M059J (cell line): Measurements from ENCODE around the gene ME1. TPM values are rescaled to one million over a fixed set of nuclear protein-coding genes. Genes with fewer than 3 reads are reported as not detected.
"Not testable (repeated sequence)": the region's sequence is repeated elsewhere in the genome, so short reads cannot be mapped to it uniquely, and the experiment has no call there.

Experiments used
- DNase-seq: peaks from one replicate; pipeline ENCODE4 v3.0.0-alpha.2; 2012; ENCODE audit warnings: low read depth
- total RNA-seq: library from RNA; depleted of rRNA; stranded (reverse); fragments of >200 nt; shearing (Covaris generic); gene quantifications from 2 replicates; pipeline ENCODE4 v1.2.3, GENCODE V29; 2014

ME1 gene
- total RNA-seq, 1 experiment from 2014 or later, result 11.6 TPM

DNA sequence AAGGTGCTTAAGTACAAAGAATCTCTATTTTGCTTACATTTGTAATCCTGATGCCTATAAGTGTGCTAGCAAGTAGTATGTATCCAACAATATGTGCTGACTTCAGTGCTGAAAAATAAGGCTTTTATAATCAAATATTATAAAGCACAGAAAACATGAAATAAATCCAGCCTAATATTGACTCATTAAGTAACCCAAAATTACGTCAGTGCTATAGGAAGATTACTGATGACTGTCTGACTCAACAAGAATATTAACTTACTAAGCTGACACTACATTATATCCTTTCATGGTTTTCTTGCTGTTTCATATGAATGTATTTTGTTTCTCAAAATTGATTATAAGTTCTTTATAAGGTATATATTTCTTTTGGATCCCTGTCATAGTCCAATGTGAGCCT is 76.1 kb downstream of the ME1 start:
- DNase-seq, result no peak

DNA sequence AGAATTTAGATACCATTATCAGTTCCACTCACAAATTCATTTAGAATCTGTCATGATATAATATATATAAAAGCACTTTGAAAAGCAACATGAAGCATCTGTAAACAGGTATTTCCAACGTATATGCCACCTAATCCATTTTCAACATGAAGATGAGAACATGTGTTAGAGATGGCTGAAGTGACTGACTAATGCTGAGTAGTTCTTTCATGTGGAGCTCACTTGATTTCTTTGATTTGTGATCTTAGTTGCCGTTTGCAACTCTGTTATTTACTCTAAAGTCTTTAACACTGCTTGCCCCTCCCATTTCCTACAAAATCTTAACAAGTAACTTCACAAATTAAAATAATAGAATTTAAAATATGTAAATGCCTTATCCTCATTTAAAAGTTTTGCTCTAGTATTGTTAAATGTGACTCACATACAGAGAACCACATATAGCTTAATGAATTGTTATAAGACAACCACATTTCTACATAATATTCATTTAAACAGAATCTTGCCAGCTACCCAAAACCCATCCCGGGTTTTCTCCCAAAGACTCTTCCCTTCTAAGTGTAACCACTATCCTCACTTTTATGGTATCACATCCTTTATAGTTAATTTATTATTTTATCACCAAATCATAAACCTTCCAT is 78.3 kb downstream of the ME1 start:
- no peak for DNase-seq

DNA sequence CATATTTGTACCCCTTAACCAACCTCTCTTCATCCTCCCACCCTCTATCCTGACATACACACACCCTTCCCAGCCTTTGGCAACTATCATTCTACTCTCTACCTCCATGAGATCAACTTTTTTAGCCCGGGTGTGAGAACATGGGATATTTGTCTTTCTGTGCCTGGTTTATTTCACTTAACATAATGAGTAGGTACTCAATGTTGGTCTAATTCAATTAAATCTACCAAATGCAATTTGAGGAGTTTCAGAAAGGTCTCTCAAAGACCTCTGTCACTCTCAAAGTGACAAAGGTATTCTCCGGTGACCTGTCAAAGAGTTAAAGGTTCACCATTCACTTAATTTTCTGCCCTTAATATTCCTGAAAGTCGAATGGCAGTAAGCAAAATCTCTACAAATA is 87.7 kb downstream of the ME1 start:
- DNase-seq, result no peak

DNA sequence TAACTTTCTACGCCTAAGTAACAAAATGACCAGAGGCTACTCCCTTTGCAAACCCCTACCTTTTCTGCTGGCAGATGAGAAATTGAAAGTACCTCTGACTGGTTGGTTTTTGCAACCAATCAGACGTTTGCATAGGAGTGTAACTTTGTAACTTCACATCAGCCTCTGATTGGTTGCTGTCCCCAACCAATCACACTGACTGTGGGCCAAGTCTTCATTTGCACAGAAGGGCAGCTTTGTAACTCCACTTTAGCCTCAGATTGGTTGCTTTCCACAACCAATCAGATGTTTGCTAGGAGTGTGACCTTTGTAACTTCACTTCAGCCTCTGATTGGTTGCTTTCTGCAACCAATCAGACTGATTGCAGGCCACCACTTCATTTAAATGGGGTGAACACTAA is 89.1 kb downstream of the ME1 start:
- peak; percentile 81 for DNase-seq

DNA sequence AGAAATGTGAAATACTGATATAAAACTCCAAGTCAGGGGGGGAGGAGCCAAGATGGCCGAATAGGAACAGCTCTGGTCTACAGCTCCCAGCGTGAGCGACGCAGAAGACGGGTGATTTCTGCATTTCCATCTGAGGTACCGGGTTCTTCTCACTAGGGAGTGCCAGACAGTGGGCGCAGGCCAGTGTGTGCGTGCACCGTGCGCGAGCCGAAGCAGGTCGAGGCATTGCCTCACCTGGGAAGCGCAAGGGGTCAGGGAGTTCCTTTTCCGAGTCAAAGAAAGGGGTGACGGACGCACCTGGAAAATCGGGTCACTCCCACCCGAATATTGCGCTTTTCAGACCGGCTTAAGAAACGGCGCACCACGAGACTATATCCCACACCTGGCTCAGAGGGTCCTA is 96.9 kb downstream of the ME1 start:
- not testable (repeated sequence) for DNase-seq

DNA sequence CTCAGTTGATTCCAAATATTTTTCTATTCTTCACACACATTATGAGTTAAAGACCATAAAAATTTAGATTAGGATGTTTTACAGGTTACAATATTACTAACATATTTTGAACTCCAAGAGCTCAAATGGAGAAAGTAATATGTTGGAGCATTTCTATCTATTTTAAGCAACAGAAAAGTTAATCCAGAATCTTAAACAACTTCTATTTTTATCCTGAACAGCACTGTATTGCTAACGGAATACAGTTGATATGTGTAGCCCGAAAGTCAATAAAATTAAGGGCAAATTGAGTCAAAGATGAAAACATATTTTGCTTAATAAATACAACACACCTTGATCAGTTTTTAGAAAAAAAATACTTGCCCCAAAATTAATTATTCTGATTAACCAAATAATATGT is 97.4 kb downstream of the ME1 start:
- DNase-seq, result no peak

DNA sequence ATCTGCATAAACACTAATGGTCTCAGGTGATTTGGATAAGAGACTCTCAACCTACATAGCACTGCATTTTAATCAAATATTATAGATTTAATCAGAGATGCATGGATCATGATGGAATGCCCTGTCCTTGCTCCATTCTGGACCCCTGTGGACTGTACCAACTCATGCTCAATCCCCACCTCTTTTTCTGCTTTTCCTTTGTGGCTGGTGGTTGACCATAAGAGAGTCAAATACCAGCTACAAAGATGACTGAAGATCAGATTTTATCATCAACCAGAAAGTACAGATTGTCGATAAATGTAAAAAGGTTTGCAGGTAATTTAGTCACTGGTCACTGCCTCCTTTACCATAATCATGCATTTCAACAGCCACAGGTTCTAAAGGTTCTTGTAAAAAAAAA is 116.2 kb downstream of the ME1 start:
- no peak for DNase-seq

DNA sequence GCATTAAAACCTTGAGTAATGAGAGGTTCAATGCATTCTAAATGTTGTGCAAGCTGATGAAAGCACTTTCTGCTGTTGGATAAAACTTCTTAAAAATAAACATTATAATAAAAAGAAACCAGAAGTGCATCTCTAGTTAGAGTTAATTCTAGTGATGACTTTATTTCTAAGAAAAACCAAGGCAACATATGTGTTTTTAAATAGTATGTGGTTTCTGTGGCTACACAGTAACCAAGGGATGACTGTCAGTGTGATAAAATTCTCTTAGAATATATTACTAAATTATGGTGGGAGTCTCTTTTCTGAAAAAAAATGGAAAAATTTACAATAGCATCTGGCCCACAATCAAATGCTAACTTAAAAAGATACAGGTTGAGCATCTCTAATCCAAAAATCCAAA is 117.0 kb downstream of the ME1 start:
- no peak for DNase-seq

DNA sequence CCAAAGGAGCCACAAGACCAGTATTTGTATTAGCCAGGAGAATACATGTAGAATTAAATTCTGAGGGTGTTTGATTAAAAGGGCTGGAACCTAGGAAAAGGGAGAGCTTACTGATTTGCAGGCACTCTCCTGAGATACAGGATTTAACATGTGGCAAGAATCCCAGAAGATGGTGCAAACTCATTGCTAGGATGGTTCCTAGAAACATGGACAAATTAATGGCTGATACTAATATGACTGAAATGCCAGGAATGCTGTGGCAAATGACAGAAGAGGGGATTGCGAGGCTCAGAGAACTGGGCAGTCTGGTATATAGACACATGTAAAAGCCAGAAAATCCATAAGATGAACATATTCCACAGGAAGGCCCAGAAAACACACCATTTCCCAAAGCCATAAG is 119.6 kb downstream of the ME1 start:
- DNase-seq, result peak; percentile 2

DNA sequence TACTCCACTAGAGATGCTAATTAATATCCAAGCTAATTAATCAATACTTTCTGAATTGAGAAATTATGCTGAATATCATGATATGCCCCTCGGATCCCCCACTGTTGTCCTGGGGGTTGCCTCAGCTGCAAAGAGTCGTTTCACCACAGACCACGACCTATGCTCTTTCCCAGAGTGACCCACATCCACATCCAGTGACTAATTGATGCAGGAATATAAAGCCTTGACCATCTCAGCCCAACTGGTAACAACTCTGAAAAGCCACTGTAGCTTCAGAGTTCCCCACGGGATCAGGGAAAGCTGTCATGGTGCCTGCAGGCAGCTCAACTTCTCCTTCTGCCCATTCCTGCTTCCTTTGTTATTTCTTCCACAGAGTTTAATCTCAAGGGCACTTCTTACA is 120.8 kb downstream of the ME1 start:
- peak; percentile 20 for DNase-seq

DNA sequence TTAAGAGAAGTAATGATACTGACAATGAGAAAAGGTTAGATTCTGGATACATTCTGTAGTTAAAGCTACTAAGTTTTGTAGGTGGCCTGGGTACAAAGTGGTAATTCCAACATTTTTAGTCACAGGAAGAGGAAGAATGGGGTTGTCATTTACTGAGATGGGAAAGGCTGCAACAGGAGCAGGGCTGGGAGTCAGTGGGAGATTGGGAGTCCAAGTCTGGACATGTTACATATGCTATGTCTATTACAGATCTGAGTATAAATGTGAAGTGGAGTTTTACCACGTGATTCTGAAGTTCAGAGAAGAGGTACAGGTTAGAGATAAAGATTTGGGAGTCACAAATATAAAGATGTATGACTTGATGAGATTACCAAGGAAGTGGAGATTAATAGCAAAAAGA is 121.5 kb downstream of the ME1 start:
- DNase-seq, result no peak

DNA sequence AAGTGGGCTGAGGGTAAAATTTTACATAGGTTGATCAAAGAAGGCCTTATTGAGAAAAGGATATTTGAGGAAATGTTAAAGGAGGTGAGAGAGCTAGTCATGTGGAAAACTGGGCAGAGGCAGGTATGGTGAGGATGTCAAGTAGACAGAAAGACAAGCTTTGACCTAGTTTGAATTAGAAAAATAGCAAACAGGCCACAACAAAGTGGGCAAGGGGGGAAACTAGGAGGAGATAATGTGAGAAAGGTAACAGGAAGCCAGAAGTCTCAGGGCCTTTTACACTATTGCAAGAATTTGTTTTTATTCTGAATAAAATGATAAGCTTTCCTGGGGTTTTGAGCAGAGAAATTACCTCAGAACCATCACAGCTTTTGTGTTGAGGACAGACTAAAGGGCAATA is 122.0 kb downstream of the ME1 start:
- no peak for DNase-seq

DNA sequence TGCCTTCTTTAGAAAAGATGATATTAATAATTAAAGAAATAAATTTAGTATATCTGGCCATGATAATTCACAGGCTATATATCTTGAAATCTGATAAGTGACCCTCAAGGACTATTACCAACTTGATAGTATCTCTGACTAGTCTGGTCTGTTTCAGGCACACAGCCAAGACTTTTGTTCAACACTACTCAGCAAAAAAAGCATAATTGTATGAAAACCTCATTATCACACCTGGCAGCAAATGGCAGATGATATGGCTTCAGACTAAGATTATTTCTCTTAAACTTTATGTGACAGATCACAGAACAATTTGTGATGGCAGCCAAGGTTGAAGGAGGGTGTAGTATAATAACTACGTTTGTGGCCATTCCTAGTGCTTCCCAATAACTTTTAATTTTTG is 123.0 kb downstream of the ME1 start:
- DNase-seq, result no peak

DNA sequence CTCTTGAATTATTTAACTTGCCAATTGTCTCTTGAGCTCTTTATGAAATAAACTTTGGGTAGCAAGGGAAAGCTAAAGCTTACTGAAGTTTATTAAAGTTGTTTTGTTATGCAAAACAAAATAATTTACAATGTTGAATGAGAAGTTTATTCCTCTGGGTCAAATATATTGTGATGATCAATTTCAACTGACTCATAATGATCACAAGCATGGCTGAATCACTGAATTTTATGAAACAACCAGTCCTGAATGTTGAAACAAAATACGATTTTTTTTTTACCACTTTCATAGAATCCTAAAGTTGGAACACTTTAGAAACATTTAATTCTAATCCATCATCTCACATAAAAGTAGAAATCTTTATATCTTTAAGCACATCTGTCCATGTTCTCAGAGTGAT is 127.4 kb downstream of the ME1 start:
- DNase-seq, result no peak

DNA sequence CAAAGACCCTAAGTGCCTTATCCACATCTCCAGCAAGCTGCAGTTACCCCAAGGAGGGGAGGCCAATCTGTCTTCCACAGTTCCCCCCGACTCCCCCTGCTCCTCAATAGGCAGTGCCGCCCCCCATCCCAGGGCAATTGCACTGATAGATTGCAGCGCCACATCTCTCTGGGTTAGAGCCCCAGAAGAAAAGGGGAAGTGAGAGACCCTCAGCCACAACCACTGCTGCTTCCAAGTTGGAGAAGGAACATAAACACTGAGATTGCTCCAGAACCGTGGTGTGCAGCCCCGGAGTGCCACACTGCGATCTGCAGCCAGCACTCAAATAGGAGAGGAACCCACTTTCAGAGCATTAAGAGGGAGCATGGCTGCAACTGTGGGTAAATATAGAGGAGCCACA is 136.2 kb downstream of the ME1 start:
- DNase-seq, result no peak

DNA sequence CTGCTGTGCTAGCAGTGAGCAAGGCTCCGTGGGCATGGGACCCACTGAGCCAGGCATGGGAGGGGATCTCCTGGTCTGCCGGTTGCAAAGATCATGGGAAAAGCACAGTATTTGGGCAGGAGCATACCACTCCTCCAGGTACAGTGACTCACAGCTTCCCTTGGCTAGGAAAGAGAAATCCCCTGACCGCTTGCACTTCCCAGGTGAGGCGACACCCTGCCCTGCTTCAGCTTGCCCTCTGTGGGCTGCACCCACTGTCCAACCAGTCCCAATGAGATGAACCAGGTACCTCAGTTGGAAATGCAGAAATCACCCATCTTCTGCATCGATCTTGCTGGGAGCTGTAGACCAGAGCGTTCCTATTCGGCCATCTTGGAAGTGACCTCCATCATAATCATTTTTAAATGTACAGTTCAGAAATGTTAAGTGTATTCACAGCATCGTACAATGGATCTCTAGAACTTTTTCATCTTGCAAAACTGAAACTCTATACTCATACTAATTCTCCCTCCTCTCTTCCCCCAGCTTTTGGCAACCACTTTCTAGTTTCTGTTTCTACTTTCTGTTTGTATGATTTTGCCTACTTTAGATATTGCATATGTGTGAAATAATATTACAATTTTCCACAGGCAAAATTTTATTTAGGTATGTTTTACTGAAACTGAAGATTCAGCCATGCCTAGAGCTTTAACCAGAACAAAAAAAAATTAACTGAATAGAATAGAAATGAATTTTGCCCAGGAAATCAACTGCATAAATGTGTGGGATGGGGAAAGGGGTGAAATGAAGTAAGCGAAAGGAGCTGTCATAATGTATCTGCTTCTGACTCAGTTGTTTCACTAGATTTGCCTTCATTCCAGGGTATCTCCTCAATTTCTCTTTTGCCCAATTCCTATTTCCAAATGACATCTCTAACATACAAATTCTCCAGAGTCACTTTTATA is 137.7 kb downstream of the ME1 start:
- no peak for DNase-seq

DNA sequence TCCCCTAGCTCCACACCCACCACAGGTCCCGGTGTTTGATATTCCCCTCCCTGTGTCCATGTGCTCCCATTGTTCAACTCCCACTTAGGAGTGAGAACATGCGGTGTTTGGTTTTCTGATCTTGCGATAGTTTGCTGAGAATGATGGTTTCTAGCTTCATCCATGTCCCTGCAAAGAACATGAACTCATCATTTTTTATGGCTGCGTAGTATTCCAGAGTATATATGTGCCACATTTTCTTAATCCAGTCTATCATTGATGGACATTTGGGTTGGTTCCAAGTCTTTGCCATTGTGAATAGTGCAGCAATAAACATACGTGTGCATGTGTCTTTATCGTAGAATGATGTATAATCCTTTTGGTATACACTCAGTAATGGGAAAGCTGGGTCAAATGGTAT is 143.6 kb downstream of the ME1 start:
- not testable (repeated sequence) for DNase-seq

DNA sequence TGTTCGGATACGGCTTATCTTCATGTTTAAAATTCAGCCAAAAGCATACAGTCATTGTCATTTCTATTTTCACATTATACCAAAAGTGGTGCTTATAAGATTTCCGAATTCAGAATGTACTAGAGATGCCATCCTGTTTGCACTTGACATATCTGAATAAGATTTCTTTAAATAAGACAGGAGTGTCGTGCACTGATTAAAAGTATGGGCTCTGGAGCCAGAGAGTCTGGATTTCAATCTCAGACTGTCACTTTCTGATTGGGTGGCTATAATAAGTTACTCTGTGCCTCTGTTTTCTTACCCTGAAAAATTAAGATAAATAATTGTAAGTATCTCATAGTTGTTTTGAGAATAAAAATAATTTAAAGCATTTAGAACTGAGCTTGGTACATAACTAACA is 144.9 kb downstream of the ME1 start:
- no peak for DNase-seq

DNA sequence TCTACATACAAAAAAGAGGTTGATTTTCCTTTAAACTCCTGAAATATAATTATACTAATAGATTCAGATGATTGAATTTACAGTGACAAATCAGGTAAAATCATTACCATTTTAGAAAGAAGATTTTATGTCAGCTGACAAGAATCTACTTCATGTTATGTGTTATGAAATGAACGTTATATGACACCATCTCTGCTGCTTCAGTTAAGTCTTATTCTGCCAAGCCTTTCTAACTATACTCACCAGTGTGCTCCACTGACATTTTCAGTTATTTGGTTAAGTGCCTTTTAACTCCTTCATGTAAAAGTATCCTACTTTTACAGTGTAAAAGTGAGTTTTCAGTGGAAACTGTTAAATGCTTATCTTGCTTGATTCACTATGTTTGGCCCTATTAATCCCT is 157.3 kb downstream of the ME1 start:
- no peak for DNase-seq

DNA sequence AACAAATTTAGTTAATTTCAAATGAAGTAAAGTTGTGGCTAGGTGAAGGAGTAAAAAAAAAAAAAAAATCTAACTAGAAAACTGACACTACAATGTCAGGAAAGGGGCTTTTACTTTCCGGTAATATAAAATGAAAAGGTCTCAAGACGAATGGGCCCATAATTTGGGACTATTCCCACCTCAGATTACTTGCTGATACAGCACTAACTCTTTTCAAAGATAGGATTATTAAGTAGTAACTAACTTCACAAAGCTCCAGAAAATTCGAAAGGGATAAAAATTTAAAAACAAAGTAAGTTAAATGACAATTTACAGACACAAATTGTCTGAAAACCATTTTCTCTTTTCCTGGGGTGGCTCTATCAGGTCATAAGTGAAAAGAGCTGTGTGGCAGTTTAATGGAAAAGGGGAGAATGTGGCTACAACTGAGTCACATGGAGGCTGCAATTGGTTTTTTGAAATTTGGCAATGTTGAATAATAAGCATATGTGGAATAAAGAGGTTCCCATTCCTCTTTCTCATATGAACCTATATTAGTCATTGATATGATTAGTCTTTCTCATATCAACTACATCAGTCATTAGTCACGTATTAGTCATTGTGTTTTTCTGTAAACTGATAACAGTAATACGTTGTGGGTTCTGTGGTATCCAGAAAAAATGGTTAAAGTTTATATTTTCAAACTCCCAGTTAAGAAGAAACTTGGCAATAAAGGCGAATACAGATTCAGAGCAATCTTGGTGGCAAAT is 159.7 kb downstream of the ME1 start:
- DNase-seq, result peak; percentile 91

DNA sequence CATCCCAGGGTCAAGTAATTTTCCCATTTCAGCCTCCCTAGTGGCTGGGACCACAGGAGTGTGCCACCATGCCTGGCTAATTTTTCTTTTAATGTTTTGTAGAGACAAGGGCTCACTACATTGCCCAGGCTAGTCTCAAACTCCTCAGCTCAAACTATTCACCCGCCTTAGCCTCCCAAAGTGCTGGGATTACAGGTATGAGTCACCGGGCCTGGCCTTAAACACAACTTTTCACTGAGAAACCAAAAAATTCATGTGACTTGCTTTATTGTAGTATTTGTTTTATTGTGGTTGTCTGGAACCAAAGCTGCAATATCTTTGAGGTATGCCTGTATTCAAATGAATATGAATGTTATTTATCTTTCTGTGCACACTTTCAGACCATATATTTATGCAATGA is 165.5 kb downstream of the ME1 start:
- DNase-seq, result peak; percentile 76

DNA sequence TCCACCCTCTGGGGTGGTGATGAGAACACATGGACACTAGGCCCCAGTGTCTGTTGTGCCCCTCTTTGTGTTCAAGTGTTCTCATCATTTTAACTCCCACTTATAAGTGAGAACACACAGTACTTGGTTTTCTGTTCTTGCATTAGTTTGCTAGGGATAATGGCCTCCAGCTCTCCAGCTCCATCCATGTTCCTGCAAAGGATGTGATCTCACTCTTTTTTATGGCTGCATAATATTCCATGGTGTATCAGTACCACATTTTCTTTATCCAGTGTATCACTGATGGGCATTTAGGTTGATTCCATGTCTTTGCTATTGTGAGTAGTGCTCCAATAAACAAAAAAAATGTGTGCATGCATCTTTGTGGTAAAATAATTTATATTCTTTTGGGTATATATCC is 170.3 kb downstream of the ME1 start:
- no peak for DNase-seq

DNA sequence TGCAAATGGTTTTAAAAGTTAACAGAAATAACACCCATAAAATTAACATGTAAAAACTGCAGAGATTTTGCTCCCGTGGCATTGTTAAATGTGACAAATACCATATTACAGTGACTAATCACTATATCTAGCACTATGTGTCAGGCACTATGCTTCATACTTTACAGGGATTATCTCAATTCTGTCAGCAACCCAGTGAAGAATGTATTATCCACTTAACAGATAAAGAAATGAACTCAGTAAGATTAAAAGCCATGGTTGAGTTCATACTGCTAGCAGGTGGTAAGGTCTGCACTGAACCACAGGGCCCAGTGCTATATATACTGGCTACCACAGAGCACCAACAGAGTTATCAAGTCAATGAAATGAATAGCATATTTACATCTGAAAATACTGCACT is 172.3 kb downstream of the ME1 start:
- DNase-seq, result peak; percentile 16
